GM21515 (cell line): ENCODE results near the gene GAP43.

Experiments used
- ATAC-seq: cut with Tn5 transposase; IDR thresholded peaks from one replicate; pipeline ENCODE4 v1.9.1; 2021; ENCODE audit not compliant: unreplicated experiment

The GAP43 gene

DNA sequence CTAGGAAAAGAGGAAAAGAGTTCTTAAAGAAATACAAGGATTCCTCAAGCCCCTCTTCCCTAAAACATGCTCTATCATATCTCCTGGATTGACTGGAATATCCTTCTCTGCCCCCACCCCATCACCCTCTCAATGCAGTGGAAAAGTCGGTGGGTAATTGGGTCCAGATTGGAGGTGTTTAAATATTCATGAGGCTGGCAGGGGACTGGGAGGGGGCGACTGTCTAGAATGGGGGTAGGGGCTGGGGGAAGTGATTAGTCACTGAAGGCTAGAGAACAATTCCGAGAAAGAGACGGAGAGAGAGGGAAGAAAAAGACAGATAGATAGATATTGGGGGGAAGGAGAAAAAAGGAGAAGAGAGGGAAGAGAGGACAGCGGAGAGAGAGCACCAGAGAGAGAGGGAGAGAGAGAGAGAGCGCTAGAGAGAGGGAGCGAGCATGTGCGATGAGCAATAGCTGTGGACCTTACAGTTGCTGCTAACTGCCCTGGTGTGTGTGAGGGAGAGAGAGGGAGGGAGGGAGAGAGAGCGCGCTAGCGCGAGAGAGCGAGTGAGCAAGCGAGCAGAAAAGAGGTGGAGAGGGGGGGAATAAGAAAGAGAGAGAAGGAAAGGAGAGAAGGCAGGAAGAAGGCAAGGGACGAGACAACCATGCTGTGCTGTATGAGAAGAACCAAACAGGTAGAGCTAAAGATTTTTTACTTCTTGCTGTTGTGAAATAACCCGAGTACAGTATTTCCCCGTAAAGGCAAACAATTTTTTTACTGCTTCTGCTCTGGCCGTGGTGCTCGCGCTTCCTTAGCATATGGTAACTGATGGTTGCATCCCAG, at the start of gene GAP43:
GAP43 (plus strand) TSS at position 467 of the 825 bp plus-strand sequence; CDS start at position 647, 180 bp downstream.
- no peak for ATAC-seq

- ATAC-seq, result no peak
Observed at GRCh38 chr3:115576325-115576875, 46.9 kb upstream of the GAP43 start.

DNA sequence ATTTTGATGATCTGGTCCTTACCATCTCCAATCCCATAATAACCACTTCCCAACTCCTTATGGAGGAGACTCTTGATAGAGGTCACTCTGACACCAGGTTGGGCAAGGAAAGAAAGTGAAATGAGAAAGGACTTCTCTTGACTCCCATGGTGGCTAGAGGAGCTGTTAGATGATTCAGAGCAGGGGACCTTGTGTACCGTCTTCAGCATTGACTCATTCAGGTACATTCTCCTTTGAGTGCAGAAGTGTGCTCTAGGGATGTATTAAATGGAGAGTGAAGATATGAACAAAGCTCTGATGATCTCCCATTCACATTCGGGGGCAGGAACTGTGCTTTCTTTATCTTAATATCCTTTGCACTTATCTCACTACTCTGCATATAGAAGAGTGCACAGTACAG, 46.3 kb upstream of the GAP43 start:
- no peak for ATAC-seq

DNA sequence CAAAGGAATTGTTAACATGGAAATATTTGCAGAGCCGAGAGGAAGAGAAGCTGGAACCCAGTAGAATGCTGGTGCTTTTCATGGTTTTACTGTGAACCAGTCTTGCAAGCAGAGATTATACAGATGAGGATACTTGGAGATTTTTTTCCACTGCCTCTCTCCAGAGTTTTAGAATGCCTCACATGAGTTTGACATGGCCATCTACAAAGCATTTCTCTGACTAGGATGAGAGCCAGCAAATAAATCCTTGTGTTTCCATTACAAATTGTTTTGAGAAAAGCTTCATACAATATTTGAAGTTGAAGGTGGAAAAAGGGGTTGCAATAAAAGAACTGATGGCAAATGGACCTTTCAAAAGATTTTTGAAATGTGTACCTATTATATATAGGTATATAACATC, 45.0 kb upstream of the GAP43 start:
- no peak for ATAC-seq

- ATAC-seq, result no peak
Observed at GRCh38 chr3:115580566-115580965, 42.7 kb upstream of the GAP43 start.

- no peak for ATAC-seq
Observed at GRCh38 chr3:115581362-115582135, 41.8 kb upstream of the GAP43 start.

DNA sequence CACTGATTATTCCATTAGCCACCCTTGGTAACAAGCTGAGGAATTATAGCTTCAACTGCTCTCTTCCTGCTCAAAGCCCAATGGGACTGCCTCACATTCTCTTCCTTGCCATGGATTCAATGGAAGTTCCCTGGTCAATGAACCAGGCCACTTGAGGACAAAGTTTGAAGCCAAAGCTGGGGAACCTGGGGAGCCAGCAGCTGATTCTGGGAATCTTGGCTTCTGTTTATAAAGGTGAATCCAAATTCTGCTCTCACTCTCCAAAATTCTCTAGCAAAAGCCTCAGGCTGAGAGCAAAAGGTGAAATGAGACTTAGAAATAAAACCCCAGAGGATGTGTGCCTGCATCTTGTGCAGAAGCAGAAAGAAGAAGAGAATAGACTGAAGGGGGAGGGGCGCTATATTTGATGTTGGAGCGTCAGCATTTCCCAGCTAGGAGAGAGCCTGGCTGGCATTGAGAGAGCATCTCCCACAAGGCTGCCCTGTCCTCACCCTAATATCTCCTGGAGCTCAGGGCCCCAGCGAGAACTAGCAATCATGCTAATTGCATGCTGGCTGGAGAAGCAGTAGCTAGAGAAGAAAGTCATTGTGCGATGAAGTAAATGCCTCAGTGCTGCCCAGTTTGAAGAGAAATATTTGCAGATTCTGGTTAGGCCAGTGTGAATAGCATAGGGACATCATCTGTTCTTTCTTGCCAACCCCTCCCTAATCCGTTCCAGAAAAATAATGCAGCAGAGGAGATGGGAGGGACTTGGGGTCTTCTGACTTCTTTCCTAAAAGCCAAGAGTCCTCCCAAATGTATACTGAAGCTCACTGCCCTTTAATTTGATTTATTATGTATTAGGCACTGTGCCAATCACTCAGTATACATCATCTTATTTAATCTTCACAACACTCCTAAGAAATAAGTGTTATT, 34.9 kb upstream of the GAP43 start:
- no peak for ATAC-seq

DNA sequence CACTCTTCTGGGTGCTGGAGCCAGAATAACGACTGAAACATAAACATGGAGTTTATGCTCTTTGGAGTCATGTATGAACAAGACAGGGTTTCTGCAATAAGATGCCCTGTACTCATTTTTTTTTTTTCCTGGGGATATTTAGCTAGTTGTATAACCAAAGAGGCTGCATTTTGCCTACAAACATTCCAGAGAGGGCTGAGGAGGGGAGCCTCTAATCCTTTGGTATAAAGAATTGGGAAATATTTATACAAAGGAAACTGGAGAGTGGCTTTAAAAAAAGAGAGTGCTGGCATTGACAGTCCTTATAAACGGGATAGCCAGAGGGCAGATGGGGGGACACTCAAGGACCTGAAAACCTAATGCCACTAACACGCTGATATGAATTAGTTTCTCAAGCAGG, 32.4 kb upstream of the GAP43 start:
- ATAC-seq, result no peak

DNA sequence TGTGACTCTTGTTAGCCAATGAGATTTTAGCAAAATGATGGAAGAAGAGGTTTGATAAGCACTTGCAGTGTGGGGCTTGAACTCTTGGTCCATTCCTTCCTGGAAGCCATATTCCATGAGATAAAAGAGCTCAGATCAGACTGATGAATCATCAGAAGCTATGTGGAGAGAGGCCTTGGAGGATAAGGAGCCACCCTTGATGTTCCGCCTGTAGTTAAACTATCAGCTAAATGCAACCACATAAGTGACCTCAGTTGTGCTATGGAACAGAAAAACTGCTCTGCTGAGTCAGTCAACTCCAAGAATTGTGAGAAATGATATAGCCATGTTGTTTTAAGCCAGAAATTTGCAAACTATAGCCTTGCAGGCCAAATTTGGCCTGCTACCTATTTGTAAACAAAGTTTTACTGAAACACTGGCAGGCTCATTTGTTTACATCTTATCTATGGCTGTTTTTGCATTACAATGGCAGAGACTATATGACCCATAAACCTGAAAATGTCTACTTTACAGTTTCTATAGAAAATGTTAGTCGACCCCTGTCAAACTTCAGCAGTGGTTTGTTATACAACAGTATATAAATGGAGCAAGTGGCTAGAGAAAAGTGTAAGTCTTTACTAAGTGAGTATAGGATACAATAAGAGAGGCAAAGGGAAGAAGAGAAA, 27.6 kb upstream of the GAP43 start:
- no peak for ATAC-seq

GRCh38 chr3:115598216-115598615, 25.1 kb upstream of the GAP43 start:
- ATAC-seq, result no peak

GRCh38 chr3:115602194-115602593, 21.1 kb upstream of the GAP43 start:
- ATAC-seq, result no peak

- no peak for ATAC-seq
Observed at GRCh38 chr3:115611630-115612029, 11.7 kb upstream of the GAP43 start.

- no peak for ATAC-seq
Observed at GRCh38 chr3:115615001-115615814, 8.1 kb upstream of the GAP43 start.

- ATAC-seq, result no peak
Observed at GRCh38 chr3:115616461-115616860, 6.8 kb upstream of the GAP43 start.

- no peak for ATAC-seq
Observed at GRCh38 chr3:115617591-115617990, 5.7 kb upstream of the GAP43 start.

DNA sequence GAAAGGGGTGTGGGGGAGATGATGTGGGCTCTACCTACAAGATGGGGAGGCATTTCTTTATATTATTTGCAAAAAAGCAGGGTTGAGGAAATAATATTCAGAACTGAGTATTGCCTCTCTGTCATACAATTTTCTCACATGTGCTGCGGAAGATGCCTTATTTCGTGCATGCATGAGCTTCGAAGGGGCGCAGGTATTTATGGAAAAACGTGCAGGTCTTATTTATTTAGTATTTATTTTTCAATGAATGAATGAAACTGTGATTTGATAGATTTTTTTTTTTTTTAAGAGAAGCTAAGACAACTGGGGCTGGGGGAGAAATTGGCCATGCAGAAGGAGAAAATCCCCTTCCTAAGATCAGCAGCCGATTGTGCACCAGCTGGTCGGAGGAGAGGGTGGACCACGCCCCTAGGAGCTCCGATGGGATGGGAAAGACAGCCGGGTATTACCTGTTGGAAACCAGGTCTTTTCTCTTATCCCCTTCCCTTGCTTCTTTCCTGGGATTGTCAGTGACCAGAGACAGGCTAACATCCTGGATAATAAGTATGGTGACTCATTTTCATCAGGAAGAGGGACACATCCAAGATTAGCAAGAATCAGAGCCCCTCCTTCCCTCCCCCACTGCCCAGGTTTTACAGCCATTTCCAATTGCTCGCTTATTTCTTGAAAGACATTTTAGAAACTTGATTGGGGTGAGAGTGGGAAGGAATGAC, 875 bp downstream of the GAP43 start:
- ATAC-seq, result no peak

- no peak for ATAC-seq
Observed at GRCh38 chr3:115624901-115625300, 1.6 kb downstream of the GAP43 start.

- ATAC-seq, result no peak
Observed at GRCh38 chr3:115626006-115626409, 2.7 kb downstream of the GAP43 start.

DNA sequence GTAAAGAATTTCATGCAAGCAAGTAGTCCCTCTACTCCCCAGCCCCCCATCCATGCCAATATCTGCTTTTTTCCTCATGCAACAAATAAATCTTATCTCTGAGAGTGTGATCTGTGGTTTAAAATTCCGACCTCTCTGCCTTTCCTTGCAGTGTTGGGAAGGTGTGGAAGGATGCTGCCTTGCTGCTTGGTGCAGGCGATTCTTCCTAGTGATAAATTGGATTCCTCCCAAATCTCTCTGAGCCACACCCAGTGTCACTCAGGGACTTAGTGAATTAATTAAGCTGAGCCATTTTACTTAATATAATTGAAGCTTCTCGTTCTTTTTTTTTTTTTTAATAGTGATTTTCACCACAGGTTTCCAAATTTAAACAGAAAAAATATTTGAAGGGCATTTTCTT, 3.4 kb downstream of the GAP43 start:
- no peak for ATAC-seq
